ENCODE data around the gene KAT7.

The KAT7 gene

DNA sequence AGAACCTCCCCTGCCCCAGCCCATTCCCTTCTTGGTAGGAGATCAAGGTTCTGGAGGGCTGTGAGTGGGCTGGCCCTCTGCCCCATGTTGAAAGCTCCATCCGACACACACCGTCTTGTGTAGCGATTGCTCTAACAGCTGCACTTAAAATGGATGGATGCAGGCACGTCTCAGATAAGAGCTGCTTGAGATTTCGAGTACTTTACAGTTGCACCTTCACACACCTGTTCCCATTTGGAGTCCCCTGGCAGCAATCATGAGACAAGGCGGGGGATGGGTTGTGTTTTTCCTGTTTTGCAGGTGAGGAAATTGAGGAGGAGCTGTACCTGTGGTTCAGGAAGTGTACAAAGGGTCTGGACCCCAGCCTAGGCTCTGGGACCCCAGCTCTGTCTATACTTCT, 85.0 kb downstream of the KAT7 start:
- DNase-seq: no peak

GRCh38 chr17:49873926-49874325, 85.4 kb downstream of the KAT7 start:
- no peak for DNase-seq

- DNase-seq: no peak
These were observed 86.4 kb downstream of the KAT7 start for GRCh38 chr17:49874911-49875310.

DNA sequence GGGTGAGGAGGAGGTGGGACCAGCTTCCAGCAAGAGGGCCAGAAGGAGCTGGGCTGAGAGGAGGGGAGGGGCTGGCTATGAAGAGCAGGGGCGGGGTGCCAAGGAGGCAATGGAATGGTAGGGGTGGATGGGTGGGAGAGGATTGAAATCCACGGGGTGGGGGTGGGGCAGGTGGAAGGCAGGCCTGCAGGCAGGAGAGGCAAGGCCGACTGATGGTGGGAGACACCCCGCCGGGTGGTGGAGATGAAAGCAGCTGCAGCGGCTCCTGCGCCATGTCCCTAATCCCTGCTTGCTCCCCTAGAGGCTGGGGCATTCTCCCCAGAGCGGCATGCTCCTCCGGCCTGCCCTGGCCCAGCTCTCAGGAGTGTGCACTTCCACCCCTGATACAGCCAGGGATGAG, 87.2 kb downstream of the KAT7 start:
- no peak for DNase-seq

GRCh38 chr17:49878931-49879904, 90.7 kb downstream of the KAT7 start:
- no peak for DNase-seq

DNA sequence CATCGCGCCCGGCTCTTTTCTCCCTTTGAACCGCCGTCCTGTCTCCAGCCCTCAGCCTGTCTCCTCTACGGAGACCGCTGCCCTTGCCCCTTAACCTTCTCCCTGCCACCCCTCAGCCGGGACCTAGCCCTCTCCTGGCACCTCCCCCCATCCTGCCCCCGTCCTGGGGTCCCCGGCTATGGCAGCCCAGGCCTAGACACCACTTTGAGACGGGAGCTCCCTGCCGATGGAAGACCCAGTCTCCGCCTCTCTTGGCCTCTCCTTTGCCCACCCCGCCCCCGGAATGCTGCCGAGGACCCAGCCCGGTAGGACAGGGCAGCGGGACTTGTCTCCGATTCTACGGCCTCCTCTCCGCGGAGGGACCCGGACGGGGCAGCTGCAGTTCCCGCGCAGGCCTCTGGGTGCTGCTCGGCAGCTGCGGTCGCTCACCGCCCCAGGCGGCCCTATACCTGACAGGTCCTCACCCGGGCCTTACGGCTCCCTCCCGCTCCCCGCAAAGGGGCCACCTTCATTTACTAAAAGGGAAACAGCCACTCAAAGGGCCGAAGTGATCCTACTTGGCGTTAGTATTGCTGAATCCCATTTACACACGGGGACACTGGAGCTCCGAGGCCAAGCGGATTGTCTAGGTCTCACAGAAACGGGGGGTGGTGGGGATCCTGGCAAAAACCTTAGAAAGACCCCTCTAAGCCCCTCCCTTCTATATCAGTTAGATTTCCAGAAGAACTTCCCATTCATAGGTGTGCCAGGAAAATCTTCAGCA, 92.0 kb downstream of the KAT7 start:
- DNase-seq: peak; percentile 47

GRCh38 chr17:49881054-49881402, 92.5 kb downstream of the KAT7 start:
- no peak for DNase-seq

DNA sequence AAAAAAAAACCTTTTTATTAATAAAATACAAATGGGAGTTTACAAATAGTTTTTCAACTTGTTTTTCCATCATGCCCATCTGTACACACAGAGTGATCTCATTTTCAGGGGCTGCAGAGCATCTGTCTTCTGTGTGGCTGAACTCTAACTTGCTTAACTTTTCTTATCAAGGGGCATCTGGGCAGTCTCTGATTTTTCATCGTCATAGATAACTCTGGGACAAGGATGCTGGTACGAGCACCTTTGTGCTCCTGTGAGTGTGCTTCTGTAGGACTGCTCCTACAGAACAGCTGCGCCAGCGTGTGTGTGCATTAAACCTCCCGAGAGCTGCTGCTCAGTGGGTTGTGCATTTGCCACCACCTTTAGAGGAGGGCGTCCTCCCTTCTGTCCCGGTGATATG, 94.0 kb downstream of the KAT7 start:
- no peak for DNase-seq

Measured in fibroblast of skin of abdomen (primary cell).